ENCODE measurements around the gene SLMAP. TPM values are rescaled to one million over a fixed set of nuclear protein-coding genes. Genes with fewer than 3 reads are reported as not detected.
A peak's percentile ranks its signal among the peaks of the same experiment; 100 is the strongest.

SLMAP gene
- total RNA-seq, 1 donor from 2014 or later, result 55.8 TPM

- peak; percentile 6 for DNase-seq (ENCODE audit: low read depth)
Observed at GRCh38 chr3:57752307-57752706, 3.8 kb upstream of the SLMAP start.

- DNase-seq (ENCODE audit: low read depth), result no peak
Observed at GRCh38 chr3:57753016-57753415, 3.1 kb upstream of the SLMAP start.

GRCh38 chr3:57755368-57755675, 787 bp upstream of the SLMAP start:
- DNase-seq (ENCODE audit: low read depth), result no peak

- peak; percentile 62 for DNase-seq (ENCODE audit: low read depth)
Observed at GRCh38 chr3:57756528-57757401, 656 bp downstream of the SLMAP start.

GRCh38 chr3:57757642-57758297, 1.7 kb downstream of the SLMAP start:
- peak; percentile 13 for DNase-seq (ENCODE audit: low read depth)

- no peak for DNase-seq (ENCODE audit: low read depth)
Observed at GRCh38 chr3:57758686-57759085, 2.6 kb downstream of the SLMAP start.

- no peak for DNase-seq (ENCODE audit: low read depth)
Observed at GRCh38 chr3:57764794-57765193, 8.7 kb downstream of the SLMAP start.

GRCh38 chr3:57768595-57768994, 12.5 kb downstream of the SLMAP start:
- no peak for DNase-seq (ENCODE audit: low read depth)

- DNase-seq (ENCODE audit: low read depth), result no peak
Observed at GRCh38 chr3:57770009-57770827, 14.1 kb downstream of the SLMAP start.

GRCh38 chr3:57772251-57772650, 16.1 kb downstream of the SLMAP start:
- no peak for DNase-seq (ENCODE audit: low read depth)

- no peak for DNase-seq (ENCODE audit: low read depth)
Observed at GRCh38 chr3:57777774-57778173, 21.7 kb downstream of the SLMAP start.

- DNase-seq (ENCODE audit: low read depth), result peak; percentile 41
Observed at GRCh38 chr3:57778494-57778893, 22.4 kb downstream of the SLMAP start.

- DNase-seq (ENCODE audit: low read depth), result no peak
Observed at GRCh38 chr3:57779666-57780065, 23.6 kb downstream of the SLMAP start.

- DNase-seq (ENCODE audit: low read depth), result no peak
Observed at GRCh38 chr3:57783186-57784088, 27.3 kb downstream of the SLMAP start.

GRCh38 chr3:57784089-57784735, 28.1 kb downstream of the SLMAP start:
- DNase-seq (ENCODE audit: low read depth), result no peak

GRCh38 chr3:57785446-57785845, 29.3 kb downstream of the SLMAP start:
- no peak for DNase-seq (ENCODE audit: low read depth)

- DNase-seq (ENCODE audit: low read depth), result peak; percentile 18
Observed at GRCh38 chr3:57787867-57788623, 31.9 kb downstream of the SLMAP start.

- no peak for DNase-seq (ENCODE audit: low read depth)
Observed at GRCh38 chr3:57788624-57789018, 32.5 kb downstream of the SLMAP start.

- DNase-seq (ENCODE audit: low read depth), result no peak
Observed at GRCh38 chr3:57791245-57791644, 35.1 kb downstream of the SLMAP start.

GRCh38 chr3:57792198-57792597, 36.1 kb downstream of the SLMAP start:
- DNase-seq (ENCODE audit: low read depth), result no peak
